Measurements from ENCODE around the gene LBHD2.

DNA sequence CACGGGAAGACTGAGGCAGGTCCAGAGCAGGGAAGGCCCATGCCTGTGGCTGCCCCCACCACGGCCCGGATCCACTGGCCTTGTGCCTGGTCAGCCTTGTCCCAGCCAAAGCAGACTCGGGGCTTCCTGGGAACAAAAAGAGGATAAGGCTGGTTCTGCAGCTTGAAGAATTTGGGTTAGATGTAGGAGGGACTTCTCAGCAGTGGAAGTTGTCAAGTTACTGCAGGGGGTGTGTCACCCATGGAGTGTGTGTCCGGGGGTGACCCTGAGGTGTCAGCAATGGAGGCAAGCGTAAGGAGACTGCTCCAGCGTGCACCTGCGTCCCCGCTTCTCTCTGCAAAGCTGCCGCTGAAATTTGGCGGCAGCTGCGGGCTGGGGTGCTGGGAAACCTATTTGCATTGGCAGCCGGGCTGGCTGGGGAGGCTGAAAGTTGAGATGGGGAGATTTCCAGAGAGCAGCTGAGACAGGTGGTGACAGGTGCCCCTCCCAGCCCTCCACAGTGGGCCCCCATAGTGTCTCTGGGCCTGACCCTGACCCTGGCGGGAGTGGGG is 26.7 kb downstream of the LBHD2 start:
- TF ChIP-seq, protein P1, sequence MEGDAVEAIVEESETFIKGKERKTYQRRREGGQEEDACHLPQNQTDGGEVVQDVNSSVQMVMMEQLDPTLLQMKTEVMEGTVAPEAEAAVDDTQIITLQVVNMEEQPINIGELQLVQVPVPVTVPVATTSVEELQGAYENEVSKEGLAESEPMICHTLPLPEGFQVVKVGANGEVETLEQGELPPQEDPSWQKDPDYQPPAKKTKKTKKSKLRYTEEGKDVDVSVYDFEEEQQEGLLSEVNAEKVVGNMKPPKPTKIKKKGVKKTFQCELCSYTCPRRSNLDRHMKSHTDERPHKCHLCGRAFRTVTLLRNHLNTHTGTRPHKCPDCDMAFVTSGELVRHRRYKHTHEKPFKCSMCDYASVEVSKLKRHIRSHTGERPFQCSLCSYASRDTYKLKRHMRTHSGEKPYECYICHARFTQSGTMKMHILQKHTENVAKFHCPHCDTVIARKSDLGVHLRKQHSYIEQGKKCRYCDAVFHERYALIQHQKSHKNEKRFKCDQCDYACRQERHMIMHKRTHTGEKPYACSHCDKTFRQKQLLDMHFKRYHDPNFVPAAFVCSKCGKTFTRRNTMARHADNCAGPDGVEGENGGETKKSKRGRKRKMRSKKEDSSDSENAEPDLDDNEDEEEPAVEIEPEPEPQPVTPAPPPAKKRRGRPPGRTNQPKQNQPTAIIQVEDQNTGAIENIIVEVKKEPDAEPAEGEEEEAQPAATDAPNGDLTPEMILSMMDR (IDR thresholded peaks at IDR 0.05; ENCODE audit: insufficient read depth, low read depth, low read length) = no peak
- TF ChIP-seq EZH2 (IDR thresholded peaks at IDR 0.05; ENCODE audit: insufficient read depth, low read length) = no peak

Measured in astrocyte (in vitro differentiated cells and primary cell).